H1 (cell line): ENCODE results near the gene ZNF512B. TPM values are rescaled to one million over a fixed set of nuclear protein-coding genes. Genes with fewer than 3 reads are reported as not detected.

Experiments
- BACH1 ChIP-seq: IDR thresholded peaks from 2 replicates; pipeline ENCODE4 v1.6.1; 2012; ENCODE audit warnings: low read length, improper control_type of control experiment
- BCL11A ChIP-seq, 2 experiments: IDR thresholded peaks; one replicate each; pipeline ENCODE4 v1.6.1; 2011; ENCODE audit warnings: low read depth in 2 of 2, low read length in 2 of 2, mild to moderate bottlenecking in 2 of 2
- GTF2F1 ChIP-seq: IDR thresholded peaks from 2 replicates; pipeline ENCODE4 v1.6.1; 2012; ENCODE audit warnings: low read depth, low read length, improper control_type of control experiment, borderline replicate concordance
- HDAC2 ChIP-seq, 2 experiments: fragments of 300-600 bp in 1 of 2; sonication (generic) in 1 of 2; IDR thresholded peaks; 2 replicates each; pipeline ENCODE4 v1.6.1; 2011 to 2012; ENCODE audit warnings: low read depth in 2 of 2, low read length in 2 of 2, mild to moderate bottlenecking in 2 of 2, moderate library complexity in 2 of 2, borderline replicate concordance in 1 of 2, inconsistent platforms in 1 of 2
- HDAC6 ChIP-seq: IDR thresholded peaks from one replicate; pipeline ENCODE4 v1.7.1; 2012; ENCODE audit warnings: low read depth, mild to moderate bottlenecking, inconsistent platforms, low read length, moderate library complexity
- JUN ChIP-seq: IDR thresholded peaks from 2 replicates; pipeline ENCODE4 v1.6.1; 2011; ENCODE audit warnings: low read depth, mild to moderate bottlenecking, improper control_type of control experiment, low read length
- NRF1 ChIP-seq: IDR thresholded peaks from 2 replicates; pipeline ENCODE4 v1.6.1; 2011; ENCODE audit warnings: mild to moderate bottlenecking, low read depth, low read length, improper control_type of control experiment
- POLR2A ChIP-seq, 2 experiments: IDR thresholded peaks; 1 replicate in 1 of 2; 2 replicates in 1 of 2; pipeline ENCODE4 v1.6.1; 2011; ENCODE audit warnings: low read depth in 2 of 2, low read length in 2 of 2, mild to moderate bottlenecking in 2 of 2; ENCODE audit errors: control extremely low read depth in 1 of 2
- RAD21 ChIP-seq, 2 experiments: IDR thresholded peaks in 1 of 2; conservative IDR thresholded peaks in 1 of 2; 2 replicates each; pipeline ENCODE4 v1.6.1; 2011; ENCODE audit warnings: low read depth in 2 of 2, low read length in 2 of 2, improper control_type of control experiment in 1 of 2, inconsistent platforms in 1 of 2, mild to moderate bottlenecking in 1 of 2, moderate library complexity in 1 of 2
- RNF2 ChIP-seq: fragments of 200-900, 300-1000 bp; sonication (generic); IDR thresholded peaks from 2 replicates; pipeline ENCODE4 v1.7.1; 2016; ENCODE audit warnings: borderline replicate concordance, low read depth, mild to moderate bottlenecking, antibody characterized with exemption, low read length; ENCODE audit not compliant: poor library complexity, severe bottlenecking; ENCODE audit errors: missing control alignments
- SAP30 ChIP-seq: fragments of 300-600 bp; sonication (generic); IDR thresholded peaks from 2 replicates; pipeline ENCODE4 v1.7.1; 2012; ENCODE audit warnings: low read length, moderate library complexity, mild to moderate bottlenecking, inconsistent platforms; ENCODE audit not compliant: insufficient read depth, insufficient replicate concordance
- SIX5 ChIP-seq: IDR thresholded peaks from 2 replicates; pipeline ENCODE4 v1.6.1; 2011; ENCODE audit warnings: mild to moderate bottlenecking, low read depth, low read length
- SP4 ChIP-seq: IDR thresholded peaks from 2 replicates; pipeline ENCODE4 v1.6.1; 2012; ENCODE audit warnings: low read length, inconsistent platforms
- SRF ChIP-seq: IDR thresholded peaks from 2 replicates; pipeline ENCODE4 v1.6.1; 2011; ENCODE audit warnings: mild to moderate bottlenecking, low read depth, low read length, moderate library complexity
- SUZ12 ChIP-seq: fragments of 200-600 bp; sonication (generic); IDR thresholded peaks from 2 replicates; pipeline ENCODE4 v1.6.1; 2012; ENCODE audit warnings: mild to moderate bottlenecking, inconsistent platforms, low read length, moderate library complexity, mixed read lengths
- TBP ChIP-seq: IDR thresholded peaks from 2 replicates; pipeline ENCODE4 v1.6.1; 2011; ENCODE audit warnings: low read depth, low read length, improper control_type of control experiment
- YY1 ChIP-seq: IDR thresholded peaks from 2 replicates; pipeline ENCODE4 v1.6.1; 2011; ENCODE audit warnings: low read depth, mild to moderate bottlenecking, low read length
- ZNF274 ChIP-seq: IDR thresholded peaks from 2 replicates; pipeline ENCODE4 v1.7.0; 2012; ENCODE audit warnings: low read length, borderline replicate concordance; ENCODE audit errors: extremely low read depth
- polyA plus RNA-seq, 7 experiments: library from polyadenylated mRNA; depleted of rRNA in 3 of 7; stranded (reverse) in 5 of 7; unstranded in 2 of 7; fragments of >200 nt in 5 of 7; fragments of 200-250 nt in 2 of 7; gene quantifications; 1 replicate in 5 of 7; 2 replicates in 1 of 7; 4 replicates in 1 of 7; pipeline versions ENCODE4 v1.2.1 to v1.2.3, GENCODE V29; 2011 to 2013; ENCODE audit warnings: missing spikeins in 2 of 7, mixed read lengths in 2 of 7
- total RNA-seq: library from RNA; stranded (reverse); fragmentation: NEBNext Ultra II Directional; extraction: Animal tissue kit (Norgen Biotek cat#: 25700); gene quantifications from 2 replicates; pipeline ENCODE4 v1.2.1, GENCODE V29; 2021
- TF ChIP-seq, protein P1 (sequence below): IDR thresholded peaks from 2 replicates; pipeline ENCODE4 v1.6.1; 2012; ENCODE audit warnings: low read length, inconsistent platforms
- TF ChIP-seq, protein P2 (sequence below): IDR thresholded peaks from 2 replicates; pipeline ENCODE4 v1.6.1; 2011; ENCODE audit warnings: low read length, improper control_type of control experiment

Gene ZNF512B
- total and polyA plus RNA-seq, 2 of the 8 experiments (the other 6 are each of a cell fraction or from before 2014, with no cell fraction given): 7.3 to 26.6 TPM

DNA sequence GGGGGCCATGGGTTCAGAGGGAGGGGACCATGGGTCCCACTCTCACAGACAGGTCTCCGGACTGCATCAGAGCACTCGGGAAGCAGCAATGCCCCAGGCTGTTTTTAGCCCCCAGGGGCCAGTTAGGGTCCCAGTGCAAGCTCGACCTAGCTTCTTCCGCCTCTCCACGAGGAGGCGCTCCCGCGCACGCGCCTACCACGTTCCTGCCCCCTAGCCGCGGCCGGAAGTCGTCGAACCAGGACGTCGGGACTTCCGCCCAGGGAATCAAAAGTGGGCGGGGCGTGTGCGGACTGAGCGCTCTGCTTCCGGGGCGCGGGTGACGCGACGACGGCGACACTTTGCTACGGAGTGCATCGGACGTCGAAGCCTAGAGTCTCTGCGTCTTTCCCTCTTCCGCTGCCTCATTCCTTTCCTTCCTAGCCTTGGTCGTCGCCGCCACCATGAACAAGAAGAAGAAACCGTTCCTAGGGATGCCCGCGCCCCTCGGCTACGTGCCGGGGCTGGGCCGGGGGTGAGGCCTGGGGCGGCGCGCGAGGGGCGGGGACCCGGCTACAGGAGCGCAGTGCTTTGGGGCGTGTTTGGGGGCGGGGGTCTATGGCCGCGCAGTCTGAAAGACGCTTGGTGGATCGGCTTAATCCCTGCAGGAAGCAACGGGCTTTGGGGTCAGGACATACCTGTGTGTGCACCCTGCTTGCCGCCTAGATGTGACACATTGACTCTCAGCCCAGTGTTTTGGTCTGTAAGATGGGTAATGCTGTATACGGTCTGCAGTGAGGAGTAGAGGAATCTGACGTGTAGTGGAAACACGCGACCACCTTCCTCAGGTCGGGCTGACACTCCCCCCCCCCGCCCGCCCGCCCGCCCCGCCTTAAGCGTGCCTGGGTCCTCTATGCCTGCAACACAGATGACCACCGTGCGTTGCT is 11.3 kb upstream of the ZNF512B start, which contains the start of gene PRPF6 (continued):
- peak; percentile 62 for TF ChIP-seq SAP30
- no peak for TF ChIP-seq RNF2
- TF ChIP-seq YY1: no peak
- TF ChIP-seq SUZ12: no peak
- peak; percentile 56 for TF ChIP-seq SRF
- no peak for TF ChIP-seq GTF2F1
- TF ChIP-seq POLR2A (IDR thresholded peaks at IDR 0.05; ENCODE audit: control extremely low read depth in 1 of 2, low read depth in 2 of 2, low read length in 2 of 2): peak in 1 of 2 experiments; percentile 87; a peak in 2 of 3 replicates
- TF ChIP-seq HDAC6: no peak
- TF ChIP-seq BACH1: no peak
- TF ChIP-seq SIX5: peak; percentile 27; the same call in 1 of the 2 replicates
- TF ChIP-seq JUN: no peak
- peak; percentile 38; the same call in 1 of the 2 replicates for TF ChIP-seq NRF1
- no peak for TF ChIP-seq BCL11A (IDR thresholded peaks at IDR 0.05; ENCODE audit: low read depth in 2 of 2, low read length in 2 of 2)
- peak in 1 of 2 experiments; percentile 36; a peak in 1 of 4 replicates for TF ChIP-seq HDAC2 (IDR thresholded peaks at IDR 0.05; ENCODE audit: borderline replicate concordance in 1 of 2, low read depth in 2 of 2, low read length in 2 of 2)
- peak; percentile 61; the same call in 1 of the 2 replicates for TF ChIP-seq TBP
- TF ChIP-seq, protein P1, sequence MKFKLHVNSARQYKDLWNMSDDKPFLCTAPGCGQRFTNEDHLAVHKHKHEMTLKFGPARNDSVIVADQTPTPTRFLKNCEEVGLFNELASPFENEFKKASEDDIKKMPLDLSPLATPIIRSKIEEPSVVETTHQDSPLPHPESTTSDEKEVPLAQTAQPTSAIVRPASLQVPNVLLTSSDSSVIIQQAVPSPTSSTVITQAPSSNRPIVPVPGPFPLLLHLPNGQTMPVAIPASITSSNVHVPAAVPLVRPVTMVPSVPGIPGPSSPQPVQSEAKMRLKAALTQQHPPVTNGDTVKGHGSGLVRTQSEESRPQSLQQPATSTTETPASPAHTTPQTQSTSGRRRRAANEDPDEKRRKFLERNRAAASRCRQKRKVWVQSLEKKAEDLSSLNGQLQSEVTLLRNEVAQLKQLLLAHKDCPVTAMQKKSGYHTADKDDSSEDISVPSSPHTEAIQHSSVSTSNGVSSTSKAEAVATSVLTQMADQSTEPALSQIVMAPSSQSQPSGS: no peak
- no peak for TF ChIP-seq ZNF274
- TF ChIP-seq RAD21 (IDR thresholded peaks at IDR 0.05 in 1 of 2, conservative IDR thresholded peaks at IDR 0.05 in 1 of 2; ENCODE audit: low read depth in 2 of 2, low read length in 2 of 2): peak; percentile 35 to 47; a peak in 3 of 4 replicates
- TF ChIP-seq SP4: peak; percentile 84
- TF ChIP-seq, protein P2, sequence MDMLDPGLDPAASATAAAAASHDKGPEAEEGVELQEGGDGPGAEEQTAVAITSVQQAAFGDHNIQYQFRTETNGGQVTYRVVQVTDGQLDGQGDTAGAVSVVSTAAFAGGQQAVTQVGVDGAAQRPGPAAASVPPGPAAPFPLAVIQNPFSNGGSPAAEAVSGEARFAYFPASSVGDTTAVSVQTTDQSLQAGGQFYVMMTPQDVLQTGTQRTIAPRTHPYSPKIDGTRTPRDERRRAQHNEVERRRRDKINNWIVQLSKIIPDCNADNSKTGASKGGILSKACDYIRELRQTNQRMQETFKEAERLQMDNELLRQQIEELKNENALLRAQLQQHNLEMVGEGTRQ: no peak
